Fibroblast of skin of scalp (primary cell): ENCODE measurements around the gene POLR2I. TPM values are rescaled to one million over a fixed set of nuclear protein-coding genes. Genes with fewer than 3 reads are reported as not detected.
"Not testable (repeated sequence)": the region's sequence is repeated elsewhere in the genome, so short reads cannot be mapped to it uniquely, and the experiment has no call there.

Source experiments
- DNase-seq: peaks from one replicate; pipeline ENCODE4 v3.0.0-alpha.2; 2013
- polyA plus RNA-seq, 2 experiments: library from polyadenylated mRNA; unstranded; fragments of 120-200 nt; gene quantifications; one replicate each; pipeline ENCODE4 v1.2.1, GENCODE V29; 2013; ENCODE audit not compliant: insufficient read length in 2 of 2

The POLR2I gene
- polyA plus RNA-seq (2013, experiment 1 of 2; ENCODE audit: insufficient read length) = 64.5 TPM
- 52.7 TPM for polyA plus RNA-seq (2013, experiment 2 of 2; ENCODE audit: insufficient read length)

DNA sequence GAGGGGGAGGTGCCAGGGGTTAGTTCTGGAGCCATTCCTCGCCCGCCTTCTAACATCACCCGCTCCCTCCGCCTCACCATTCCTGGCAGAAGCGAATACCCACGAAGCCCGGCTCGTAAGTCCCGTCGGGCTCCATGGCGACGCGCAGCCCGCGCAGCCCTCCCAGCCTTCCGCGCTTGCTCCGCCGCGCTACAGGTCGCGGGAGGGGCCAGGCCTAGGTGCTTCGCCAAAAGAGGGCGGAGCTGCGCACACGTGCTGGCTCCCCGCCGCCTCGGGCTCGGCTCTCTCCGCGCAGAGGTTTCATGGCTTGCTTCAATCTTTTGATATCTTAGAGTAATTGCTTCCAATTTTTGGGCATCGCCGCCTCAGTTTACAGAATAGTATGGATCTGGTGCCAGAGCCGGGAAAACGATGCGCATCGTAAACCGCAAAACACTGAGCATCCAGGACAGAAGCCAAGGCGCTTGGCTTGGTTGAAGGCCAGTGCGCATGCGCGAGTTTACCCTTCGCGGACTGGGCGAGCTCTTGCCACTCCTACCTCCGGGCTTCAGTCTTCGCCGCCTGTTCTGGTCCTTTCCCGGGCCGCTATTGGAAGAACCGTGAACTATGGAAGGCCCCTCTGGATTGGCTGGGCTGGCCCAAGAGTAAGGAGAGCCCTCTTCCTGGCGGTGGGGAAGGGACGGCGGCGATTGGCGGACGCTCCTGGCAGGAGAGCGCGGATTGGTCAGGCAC, at the start of gene POLR2I:
Gene POLR2I (minus strand): TSS at position 155 of the 732 bp plus-strand sequence. CDS start 19 bp downstream, at position 136.
- DNase-seq = peak; percentile 100

DNA sequence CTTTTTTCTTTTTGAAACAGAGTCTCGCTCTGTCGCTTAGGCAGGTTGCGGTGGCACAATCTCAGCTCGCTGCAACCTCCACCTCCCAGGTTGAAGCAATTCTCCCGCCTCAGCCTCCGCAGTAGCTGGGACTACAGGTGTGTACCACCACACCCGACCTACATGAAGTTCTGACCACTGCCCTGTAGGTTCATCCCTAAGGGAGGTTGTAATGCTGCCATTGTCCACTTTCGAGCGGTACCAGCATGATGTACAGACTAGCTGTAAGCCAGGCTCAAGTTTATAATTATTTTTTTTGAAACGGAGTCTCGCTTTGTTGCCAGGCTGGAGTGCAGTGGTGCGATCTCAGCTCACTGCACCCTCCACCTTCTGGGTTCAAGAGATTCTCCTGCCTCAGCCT, 49.1 kb upstream of the POLR2I start:
- DNase-seq = no peak

DNA sequence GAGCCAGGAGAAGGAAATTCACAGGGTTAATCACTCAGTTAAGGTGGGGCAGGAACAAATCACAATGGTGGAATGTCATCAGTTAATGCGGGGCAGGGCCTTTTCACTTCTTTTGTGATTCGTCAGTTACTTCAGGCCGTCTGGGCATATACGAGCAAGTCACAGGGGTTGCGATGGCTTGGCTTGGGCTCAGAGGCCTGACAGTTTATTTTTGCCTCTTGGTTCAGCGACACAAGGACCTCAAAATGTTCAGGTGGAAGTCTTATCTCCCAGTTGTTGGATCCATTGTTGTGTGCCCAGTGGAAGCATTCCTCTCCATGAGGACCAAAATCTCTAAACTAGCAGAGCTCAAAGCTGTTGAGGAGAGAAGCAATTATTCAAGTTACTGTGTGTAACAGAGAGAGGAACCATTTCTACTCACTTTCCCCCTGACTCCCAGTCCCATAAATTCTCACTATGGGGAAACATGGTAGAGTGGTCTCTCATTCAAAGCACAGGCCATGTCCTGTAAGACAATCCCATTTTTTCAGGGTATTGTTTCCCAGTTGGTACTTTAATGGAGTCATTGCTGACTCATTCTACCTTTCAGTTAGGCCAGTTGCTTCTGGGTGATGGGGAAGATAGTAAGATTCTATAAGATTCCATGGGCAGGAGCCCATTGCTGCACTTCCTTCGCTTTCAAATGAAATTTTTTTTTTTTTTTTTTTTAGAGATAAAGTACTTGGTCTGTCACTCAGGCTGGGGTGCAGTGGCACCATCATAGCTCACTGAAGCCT, 46.3 kb upstream of the POLR2I start:
- no peak for DNase-seq

DNA sequence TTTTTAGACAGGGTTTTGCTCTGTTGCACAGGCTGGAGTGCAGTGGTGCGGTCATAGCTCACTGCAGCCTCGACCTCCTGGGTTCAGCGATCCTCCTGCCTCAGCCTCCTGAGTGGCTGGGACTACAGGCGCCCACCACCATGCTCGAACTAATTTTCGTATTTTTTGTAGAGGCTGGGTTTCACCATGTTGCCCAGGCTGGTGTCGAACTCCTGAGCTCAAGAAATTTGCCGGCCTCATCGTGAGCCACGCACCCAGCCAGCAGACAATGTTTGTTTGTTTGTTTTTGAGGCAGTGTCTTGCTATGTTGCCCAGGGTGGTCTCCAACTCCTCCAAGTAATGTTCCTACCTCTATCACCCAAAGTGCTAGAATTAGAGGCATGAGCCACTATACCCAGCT, 38.5 kb upstream of the POLR2I start:
- DNase-seq = no peak

DNA sequence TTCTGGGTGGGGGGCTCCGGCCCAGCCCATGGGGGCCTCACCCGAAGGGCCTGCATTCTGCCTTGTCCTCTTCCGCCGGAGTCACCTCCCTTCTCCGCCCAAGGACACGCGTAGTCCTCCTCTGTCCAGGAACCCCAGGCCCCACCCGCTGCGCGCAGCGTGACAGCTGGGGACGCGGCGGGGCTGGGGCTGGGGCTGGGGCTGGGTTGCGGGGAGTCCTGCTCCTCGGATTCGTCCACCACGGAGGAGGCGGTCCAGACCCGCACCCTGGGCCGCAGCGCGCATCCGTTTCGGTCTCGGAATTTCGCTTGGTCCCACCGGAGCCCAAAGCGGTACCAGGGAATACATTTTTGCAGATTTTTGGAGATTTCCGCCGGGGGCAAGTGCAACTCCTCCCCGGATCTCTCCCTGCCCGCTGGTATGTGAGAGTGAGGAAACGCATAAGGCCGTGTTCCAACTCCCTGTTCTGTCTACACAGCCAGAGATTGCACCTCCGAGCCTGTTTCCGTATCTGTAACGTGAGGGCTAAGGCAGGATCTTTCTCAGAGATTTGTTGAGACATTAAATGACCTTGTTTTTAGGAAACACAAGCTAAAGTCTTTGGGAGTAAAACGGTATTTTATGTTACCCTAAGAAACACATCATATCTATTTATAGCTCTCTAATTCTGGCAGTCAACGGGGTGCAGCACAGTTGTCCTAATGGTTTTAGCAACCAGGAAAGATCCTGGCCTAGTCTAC, 37.8 kb upstream of the POLR2I start, which contains the start of gene COX7A1:
Gene COX7A1 (minus strand): TSS at position 96 of the 740 bp plus-strand sequence. CDS start 40 bp downstream, at position 56.
- DNase-seq = peak; percentile 29

DNA sequence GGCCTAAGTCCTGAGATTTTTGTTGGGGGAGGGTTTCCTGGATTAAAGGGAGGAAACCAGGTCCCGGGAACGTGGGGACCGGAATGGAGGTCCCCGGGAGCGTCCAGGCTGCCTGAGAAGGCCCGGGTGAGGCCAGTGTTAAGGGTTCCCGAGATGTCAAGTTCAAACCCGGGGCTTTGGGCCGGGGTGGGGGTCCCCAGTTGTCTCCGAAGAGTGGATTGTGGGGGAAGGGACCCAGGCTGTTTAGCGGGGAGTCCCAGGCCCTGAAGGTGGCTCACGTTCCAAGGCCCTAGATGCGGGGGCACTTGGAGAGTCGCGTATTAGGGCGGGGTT, 37.3 kb upstream of the POLR2I start:
- no peak for DNase-seq

DNA sequence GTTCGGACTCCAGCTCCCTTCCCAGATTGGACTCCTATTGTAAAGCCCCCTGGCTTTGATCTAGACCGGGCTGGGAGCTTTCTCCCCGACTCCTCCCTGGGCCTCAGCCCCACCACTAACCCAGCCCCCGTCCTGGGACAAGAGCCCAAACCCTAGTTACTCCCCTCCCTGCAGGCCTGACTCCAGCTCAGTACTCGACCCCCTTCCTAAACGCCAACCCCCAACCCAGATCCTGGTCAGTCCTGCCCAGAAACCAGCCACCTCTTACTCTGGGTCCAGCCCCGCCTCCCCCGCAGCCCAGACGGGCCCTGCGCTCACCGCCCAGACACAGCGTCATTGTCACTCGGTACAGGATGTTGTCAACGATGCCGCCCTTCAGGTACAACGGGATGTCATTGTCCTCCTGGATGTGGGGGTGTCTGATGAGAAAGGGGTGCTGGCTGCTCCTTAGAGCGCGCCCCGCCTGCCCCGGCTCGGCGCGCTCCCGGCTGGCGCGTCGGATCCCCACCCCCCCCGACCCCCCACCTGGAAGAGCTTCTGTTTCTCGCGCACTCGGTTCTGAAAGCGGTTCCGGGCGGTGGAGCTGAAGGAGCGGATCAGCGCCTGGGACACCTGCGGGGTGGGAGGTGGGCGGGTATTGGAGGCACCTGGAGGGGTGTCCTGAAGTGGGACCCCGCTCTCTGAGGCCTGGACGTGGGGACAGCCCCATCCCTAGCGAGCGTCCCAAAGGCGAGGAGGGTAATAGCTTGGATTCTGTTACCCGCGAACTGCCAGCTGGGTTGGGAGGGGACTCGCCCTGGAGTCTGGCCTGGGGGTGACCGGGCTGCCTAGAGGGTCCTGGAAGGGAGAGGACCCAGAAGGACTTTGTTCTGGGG, 36.7 kb upstream of the POLR2I start:
- DNase-seq = no peak

DNA sequence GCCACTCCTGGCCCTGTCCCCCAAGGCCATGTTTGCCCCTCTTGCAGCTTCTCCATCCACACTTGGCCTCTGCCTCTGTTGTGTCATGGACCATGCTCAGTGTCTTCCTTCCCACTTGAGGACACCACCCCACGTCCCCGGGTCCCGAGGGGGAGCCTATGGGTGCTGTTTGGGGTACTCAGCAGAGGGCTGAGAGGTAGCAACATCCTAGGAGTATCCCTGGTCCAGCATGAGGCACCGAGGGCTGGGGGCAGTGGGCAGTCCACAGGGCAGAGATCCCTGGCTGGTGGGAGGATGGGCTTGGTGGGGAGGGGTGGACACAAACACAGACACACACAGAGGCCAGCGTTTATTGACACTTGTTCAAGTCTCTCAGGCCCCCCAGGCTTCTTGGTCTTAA, 35.9 kb upstream of the POLR2I start:
- DNase-seq = no peak

DNA sequence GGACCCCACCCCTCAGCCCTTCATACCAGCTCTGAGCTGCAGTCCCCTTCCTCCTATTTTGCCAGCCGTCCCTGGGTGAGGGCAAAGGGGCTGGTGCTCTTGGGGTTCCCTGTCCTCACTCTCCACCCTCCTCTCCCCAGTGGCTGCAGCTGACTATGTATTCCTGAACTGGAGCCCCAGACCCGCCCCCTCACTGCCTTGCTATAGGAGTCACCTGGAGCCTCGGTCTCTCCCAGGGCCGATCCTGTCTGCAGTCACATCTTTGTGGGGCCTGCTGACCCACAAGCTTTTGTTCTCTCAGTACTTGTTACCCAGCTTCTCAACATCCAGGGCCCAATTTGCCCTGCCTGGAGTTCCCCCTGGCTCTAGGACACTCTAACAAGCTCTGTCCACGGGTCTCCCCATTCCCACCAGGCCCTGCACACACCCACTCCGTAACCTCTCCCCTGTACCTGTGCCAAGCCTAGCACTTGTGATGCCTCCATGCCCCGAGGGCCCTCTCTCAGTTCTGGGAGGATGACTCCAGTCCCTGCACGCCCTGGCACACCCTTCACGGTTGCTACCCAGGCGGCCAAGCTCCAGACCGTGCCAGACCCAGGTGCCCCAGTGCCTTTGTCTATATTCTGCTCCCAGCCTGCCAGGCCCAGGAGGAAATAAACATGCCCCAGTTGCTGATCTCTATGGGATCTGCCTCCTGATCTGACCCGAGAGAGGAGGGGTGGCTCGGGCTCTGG, 35.2 kb upstream of the POLR2I start:
- DNase-seq = no peak

DNA sequence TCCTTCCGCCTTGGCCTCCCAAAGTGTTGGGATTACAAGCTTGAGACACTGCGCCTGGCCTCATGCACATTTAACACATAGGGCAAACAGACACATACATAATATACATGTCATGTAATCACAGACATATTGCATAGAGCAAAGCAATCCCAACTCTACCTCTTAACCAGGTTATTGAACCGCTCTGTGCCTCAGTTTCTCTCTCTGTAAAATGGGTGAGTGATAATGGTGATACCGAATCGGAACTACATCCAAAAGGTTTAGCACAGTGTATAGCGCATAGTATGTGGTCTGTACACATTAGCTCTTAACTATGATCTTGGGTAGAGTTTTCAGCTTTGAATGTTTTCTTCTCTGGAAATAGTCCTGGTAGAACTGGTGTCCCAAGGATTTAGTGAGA, 29.9 kb upstream of the POLR2I start:
- no peak for DNase-seq

DNA sequence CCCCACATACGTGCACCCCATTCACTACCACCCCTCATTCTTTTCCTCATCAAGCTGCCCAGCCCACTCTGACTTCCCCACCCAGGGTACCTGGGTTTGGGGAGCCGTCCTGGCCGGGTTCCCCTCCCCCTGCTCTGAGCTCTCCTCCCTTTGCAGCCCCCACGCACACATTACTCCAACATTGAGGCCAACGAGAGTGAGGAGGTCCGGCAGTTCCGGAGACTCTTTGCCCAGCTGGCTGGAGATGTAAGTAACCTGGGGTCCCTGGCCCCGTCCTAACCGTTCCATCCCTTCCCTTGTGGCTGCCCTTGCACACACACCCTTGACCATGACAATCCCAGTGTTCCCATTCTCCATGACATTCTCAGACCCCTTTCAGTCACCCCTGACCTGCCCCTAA, 27.8 kb upstream of the POLR2I start:
- DNase-seq = no peak

DNA sequence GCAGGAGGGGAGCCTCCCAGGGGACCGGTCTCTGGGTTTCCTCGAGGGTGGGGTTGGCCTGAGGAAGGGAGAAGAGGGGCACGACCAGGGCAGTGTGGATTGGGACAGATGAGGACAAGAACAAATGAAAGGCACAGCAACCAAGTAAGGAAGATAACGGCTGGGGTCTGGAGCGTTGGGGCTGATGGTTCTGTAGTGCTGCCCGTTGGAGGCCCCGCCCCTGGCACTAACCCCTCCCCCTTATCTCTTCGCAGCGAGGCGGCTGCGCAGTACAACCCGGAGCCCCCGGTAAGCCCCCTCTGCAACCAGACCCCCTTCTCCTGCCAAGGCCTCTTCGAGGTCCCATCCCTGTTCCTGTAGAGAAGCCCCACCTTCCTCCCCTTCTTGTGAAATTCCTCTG, 27.4 kb upstream of the POLR2I start:
- DNase-seq = no peak

DNA sequence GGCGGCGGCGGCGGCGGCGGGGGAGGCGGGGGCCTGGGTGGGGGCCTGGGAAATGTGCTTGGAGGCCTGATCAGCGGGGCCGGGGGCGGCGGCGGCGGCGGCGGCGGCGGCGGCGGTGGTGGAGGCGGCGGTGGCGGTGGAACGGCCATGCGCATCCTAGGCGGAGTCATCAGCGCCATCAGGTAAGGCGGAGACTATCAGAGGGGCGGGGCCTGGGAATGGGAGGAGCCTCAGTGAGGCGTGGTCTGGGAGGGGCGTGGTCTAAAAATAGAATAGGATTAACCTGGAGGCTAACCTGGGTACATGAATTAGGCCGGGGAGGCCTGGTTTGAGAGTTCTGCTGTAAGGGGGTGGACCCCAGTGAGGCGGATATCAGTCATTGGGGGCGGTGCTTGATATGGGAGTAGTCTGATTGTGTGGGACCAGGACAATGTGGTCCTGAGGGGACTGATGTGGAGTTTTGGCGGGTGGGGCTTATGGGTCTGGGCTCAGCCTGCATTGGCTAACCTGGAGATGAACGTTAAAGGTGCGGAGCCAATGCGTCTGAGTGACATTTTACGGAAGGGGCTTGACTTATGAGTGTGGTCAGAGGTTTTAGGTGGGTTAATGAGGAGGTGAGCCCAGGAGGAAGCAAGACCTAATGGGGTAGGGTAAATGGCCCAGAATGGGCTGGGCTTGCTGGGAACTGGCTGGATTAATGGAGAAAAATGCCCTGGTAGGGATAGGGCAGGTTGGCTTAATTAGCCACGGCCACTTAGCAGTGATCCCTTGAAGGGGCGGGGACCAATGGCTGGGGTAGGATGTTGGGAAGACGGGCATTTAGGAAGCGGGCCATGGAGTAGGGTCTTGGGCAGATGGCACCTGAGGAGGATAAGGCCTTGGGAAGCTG, 26.6 kb upstream of the POLR2I start:
- DNase-seq = peak; percentile 86

DNA sequence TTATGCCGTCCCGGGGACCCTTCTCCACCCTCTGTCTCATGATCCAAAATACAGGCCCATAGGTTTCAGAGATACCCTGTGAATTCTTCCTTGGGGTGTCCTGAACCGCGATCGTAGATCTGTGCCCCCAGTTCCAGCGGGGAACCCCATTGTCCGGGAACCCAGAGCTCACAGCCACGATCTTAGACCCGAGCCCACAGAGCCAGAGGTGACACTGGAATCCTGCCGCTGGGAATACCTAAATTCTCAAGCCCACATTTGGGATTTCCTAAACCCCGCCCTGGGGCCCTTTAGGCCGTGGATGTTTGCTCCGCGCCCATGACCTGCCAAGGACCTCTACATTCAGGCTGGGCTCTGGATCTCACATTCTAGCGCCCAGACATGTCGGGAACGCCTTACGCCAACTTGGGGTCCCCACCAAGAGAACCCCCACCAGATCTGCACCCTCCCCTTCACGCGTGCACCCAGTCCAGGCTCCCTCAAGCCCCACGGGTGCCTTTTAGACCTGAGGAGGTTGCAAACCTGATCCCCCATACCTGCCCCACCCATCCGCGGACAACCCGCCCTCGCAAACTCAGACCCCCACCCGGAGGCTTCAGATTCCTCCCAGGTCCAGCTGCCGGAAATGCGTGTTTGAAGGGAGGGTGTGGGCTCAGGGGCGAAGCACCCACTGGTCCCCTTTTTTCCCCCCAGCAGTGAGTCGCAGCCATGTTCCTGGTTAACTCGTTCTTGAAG, 25.8 kb upstream of the POLR2I start:
- peak; percentile 61 for DNase-seq

DNA sequence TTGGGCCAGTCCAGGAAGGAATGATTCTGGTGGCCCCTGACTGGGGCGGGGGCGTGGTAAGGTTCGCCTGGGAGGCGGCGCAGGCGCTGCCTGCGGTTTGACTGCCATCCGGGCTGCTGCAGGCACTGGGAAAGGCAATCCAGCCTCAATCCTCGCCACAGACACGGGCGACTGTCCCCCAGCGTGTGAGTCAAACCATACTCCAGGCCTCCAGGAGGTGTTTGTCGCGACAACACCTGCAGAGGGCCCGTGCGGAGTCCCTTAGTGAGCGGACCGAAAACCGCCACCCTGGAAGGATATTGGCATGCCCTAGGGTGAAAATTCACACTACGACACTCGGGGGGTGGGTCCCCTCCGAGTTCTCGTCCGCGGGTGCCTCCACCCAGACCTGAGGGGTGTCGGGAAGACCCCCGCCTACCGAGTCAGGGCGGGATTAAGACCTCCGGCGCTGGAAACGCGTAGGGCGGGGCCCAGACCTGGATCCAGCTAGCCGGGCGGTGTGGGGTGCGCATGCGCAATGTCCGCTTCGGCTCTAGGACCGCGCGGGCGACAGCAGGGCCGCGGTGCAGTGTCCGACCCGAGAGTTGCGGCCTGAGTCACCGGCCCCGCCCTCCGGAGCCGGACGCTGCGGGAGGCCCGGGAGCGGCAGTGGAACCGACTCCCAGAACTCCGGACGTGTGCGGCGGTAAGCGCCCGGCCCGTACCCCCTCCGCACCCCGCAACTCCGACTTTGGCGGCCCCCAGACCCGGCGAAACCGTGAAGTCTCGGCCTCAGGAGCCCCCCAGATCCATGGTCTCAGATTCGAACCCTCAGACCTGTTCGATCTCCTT, 25.0 kb upstream of the POLR2I start, which contains the start of gene CAPNS1:
Gene CAPNS1 (plus strand): TSS at position 594 of the 831 bp plus-strand sequence. CDS start 946 bp downstream, outside the sequence.
- peak; percentile 97 for DNase-seq

DNA sequence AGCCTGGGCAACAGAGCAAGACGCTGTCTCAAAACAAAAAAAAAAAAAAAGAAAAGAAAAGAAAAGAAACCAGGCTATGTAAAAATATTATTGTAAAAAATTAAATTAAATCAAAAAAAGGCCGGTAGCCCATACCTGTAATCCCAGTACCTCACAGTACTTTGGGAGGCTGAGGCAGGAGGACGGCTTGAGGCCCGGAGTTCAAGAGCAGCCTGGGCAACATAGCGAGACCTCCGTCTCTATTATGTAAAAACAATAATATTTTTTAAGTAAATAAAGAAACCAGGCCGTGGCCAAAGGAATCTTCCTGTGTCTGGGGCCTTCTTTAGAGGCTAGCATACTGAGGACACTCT, 24.4 kb upstream of the POLR2I start:
- DNase-seq = no peak

DNA sequence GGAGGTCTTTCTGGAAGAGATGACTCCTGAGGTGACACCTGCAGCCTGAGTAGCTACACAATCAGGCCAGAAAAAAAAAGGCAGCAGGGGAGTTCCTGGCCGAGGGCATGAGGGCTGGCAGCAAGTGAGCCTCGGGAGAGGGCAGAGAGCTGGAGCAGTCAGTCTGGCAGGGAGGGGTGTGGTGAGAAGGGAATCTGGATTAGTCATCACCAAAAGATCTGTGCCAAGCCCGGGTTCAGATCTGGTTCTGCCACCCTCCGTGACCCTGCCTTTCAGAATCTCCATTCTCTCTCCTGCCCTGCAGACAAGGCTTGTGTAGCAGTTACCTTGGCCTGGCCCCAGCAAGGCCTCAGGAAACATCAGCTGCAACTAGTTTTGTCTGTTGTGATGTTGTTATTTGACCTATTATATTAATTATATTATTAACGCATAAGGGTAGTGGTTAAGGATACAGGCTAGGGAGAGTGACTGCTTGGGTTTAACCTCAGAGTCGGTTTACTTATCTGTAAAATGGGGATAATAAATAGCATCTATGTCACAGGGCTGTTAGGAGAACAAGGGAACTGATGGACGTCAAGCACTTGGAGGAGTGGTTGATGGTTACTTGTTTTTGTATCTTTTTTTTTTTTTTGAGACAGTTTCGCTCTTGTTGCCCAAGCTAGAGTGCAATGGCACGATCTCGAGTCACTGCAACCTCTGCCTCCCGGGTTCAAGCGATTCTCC, 22.4 kb upstream of the POLR2I start:
- peak; percentile 62 for DNase-seq

DNA sequence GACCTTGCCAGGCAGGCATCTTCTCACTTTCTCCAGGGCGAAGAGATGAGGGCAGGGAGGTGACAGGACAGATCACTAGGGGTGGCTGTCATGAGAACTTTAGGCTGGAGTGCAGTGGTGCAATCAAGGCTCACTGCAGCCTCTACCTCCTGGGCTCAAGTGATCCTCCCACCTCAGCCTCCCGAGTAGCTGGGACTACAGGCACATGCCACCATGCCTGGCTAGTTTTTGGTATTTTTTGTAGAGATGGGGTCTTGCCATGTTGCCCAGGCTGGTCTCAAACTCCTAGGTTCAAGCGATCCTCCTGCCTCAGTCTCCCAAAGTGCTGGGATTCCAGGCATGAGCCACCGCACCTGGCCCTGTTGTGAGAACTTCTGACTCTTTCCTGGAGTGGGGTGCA, 20.2 kb upstream of the POLR2I start:
- not testable (repeated sequence) for DNase-seq
